NCI-H2196 treated with DMSO at 0.1 percent for 48 hours (cell line): ENCODE data around the gene TMEM192.
"Not testable (repeated sequence)": the region's sequence is repeated elsewhere in the genome, so short reads cannot be mapped to it uniquely, and the experiment has no call there.

Source experiments
- DNase-seq: peaks from one replicate; lab custom pipeline; 2025; ENCODE audit not compliant: unreplicated experiment; lab: John Stamatoyannopoulos, UW

The TMEM192 gene

DNA sequence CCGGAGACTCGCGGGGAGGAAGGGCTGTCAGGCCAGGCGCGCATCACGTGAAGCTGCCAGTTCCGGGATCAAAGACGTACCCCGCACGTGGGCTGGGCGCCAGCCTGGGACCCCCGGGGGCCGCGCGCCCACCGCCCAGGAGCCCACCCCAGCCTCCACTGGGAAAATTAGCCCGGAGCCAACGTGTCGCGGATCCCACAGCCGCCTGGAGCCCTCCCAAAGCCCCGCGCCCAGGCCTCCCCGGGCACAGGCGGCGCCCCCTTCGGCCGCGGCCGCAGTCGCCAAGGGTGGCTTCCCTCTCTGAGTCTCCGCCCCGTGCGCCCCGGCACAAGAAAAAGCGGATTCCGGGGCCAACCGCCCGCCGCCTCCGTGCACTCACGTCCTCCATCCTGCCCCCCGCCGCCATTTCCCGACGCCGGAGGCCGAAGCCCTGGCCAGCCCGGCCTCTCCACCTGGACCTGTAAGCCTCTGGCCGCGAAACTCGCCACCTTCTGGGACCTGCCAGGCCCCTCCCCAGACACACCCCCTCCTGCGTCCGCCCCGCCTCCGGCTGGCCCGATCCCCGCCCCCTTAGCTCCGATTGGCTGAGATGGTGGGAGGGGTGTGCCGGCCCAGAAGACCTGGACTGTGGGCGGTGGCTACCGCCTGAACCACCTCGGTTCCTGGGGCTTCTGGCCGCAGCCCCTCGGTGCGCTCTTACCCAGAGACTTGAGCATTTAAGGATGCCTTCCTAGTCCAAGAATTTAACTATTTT, at the start of gene TMEM192:
Gene TMEM192, minus strand, starts transcription at position 493 of the 754 bp plus-strand sequence. Its CDS starts 87 bp downstream, at position 406.
- peak; percentile 63 for DNase-seq

DNA sequence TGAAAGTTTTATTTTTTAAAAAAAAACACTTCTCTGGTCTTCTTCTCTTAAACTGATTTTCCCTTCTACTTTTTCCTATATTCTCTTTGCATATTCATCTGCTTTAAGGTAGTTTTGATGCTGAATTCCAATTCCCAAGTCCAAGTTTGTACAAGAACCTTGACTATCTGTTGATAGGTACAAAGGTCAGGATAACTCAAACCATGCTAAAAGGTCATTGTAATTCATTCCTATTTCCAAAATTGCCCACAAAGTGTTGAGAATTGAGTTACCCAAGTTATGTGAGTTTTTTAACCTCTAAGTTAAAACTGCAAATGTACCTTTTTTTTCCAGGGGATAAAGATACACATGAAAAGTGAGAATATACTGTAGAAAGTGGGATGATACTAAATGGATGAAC, 46.1 kb upstream of the TMEM192 start:
- no peak for DNase-seq

DNA sequence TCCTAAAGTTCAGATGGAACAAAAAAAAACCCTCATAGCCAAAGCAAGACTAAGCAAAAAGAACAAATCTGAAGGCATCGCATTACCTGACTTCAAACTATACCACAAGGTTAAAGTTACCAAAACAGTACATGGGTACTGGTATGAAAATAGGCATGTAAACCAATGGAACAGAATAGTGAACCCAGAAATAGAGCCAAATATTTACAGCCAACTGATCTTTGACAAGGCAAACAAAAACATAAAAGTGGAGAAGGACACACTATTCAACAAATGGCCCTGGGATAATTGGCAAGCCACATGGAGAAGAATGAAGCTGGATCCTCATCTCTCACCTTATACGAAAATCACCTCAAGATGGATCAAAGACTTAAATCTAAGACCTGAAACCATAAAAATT, 44.2 kb upstream of the TMEM192 start:
- no peak for DNase-seq

DNA sequence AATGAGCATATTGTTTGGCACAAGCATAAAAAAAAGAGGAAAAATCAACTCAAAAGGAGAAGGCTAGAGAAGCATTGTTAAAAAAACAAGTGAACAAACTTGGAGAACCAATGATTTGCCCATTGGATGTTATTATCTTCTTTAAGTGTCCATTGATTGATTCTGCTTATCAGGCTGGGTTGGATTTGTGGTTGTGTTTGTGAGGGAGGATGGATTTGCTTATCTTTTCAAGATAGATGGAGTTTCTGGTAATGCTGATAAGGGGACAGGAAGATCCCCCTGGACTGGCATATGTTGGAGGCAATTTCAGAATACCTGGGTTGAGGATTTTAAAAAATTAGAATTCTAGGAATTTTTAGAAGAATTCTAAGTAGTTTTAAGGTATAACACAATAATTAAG, 41.8 kb upstream of the TMEM192 start:
- no peak for DNase-seq

DNA sequence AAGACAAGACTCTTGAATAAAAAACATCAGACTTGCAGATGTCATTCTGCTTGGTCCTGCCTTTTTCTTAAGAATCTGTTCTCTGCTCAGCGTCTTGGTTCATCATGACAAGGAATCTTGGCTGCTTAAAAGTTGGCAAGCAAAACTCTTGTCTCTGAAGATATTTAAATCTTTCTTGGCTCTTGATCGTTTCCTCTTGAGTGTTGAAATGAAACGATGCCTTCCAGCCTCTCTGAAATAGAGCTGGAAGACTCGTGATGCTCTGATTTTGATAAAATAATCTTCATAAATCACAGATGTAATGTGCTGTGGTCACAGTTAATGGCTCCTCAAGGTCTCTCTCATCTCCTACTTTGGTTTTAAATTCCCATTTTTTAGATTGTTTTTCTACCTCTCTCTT, 39.9 kb upstream of the TMEM192 start:
- DNase-seq: no peak

DNA sequence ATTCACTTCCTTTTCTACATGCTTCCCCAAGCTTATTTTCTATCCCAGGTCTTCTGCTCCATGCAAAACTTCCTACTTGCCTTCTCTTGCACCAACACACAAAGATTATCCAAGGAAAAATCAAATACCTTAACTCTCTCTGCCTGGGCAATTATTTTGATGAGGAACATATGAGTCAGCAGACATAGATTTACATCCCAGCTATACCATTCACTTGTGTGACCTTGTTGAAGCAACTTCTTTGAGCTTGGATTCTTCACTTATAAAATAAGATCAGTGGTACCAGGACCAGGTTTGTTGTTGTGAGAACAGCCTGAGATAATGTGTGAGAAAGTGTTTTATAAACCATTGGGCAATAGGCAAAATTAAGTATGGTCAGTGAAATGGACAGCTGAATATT, 39.1 kb upstream of the TMEM192 start:
- no peak for DNase-seq

DNA sequence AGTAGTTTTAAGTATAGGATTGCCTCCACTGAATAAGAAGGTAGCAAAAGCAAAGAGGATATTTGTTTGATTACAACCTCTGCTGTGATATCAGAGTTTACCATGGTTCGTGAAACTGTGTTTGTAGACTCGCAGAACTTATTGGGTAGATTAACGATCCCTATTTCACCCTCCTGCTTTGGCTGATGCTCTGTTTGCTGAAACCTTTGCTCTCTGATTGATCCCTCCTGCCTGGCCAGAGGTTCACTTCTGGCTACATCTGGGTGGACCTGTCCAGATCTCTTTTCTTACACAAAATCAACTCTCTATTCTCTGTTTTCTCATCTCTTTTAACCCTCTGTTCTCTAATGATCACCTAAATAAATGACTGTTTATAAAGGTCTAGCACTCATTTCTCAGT, 37.9 kb upstream of the TMEM192 start:
- no peak for DNase-seq

DNA sequence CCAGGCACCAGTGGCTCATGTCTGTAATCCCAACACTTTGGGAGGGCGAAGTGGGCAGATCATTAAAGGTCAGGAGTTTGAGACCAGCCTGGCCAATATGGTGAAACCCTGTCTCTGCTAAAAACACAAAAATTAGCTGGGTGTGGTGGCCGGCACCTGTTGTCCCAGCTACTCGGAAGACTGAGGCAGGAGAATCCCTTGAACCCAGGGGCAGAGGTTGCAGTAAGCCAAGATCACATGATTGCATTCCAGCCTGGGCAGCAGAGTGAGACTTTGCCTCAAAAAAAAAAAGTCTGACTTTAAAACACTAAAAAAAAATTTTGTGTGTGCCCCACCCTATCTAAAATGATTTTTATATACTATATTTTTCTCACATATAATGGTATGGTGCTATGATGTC, 26.2 kb upstream of the TMEM192 start:
- DNase-seq: no peak

DNA sequence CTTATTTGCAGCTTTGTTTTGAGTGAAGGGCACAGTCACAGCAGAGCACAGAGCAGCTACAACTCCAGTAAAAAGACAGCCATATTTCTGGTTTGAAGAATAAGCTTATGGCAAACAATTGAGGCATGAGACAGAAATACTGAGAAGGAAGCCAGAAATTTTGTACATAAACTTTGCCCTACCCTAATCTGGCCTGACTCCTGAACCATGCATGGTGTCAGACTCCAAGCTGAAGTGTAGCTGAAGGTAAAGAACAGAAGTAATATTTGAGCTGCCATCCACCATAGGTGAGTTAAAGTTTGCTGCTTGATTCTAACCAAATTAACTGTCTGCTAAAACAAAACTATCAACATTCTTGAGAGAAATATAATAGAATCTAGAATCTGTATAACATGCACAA, 24.5 kb upstream of the TMEM192 start:
- DNase-seq: no peak

DNA sequence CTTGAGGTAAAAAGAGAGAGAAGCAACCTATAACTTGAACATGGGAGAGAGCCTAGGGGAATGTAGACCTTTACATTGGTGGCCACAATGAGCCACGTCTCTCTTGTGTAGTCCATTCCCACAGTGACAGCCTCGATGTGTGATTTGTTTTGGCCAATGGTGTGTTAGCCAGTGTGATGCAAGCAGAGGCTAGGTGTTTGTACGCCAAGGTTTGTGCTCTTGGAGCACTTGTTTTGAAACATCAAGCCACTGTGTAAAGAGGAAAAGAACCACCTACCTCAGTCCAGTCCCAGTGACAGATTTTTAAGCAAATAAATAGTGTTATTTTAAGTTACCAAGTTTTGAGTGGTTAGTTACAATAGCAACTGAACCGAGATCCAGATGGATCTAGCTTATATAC, 23.9 kb upstream of the TMEM192 start:
- DNase-seq: no peak

DNA sequence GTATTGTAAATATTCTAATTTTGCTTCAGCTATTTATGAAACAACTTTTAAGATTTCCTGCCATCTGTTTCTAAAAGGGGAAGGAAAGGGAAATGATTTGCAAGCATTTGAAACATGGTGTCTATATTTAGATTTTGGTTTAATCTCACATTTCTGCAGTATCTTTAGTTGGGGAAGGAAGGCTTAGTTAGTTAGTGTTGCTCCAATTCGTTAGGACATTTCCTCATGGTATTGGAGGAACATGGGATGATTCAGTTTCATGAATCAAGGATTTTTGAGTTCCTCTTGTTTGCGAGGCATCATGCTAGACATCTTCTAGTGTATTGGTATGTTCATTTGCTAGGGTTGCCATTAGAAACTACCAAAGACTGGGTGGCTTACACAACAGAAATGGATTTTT, 20.5 kb upstream of the TMEM192 start:
- no peak for DNase-seq

DNA sequence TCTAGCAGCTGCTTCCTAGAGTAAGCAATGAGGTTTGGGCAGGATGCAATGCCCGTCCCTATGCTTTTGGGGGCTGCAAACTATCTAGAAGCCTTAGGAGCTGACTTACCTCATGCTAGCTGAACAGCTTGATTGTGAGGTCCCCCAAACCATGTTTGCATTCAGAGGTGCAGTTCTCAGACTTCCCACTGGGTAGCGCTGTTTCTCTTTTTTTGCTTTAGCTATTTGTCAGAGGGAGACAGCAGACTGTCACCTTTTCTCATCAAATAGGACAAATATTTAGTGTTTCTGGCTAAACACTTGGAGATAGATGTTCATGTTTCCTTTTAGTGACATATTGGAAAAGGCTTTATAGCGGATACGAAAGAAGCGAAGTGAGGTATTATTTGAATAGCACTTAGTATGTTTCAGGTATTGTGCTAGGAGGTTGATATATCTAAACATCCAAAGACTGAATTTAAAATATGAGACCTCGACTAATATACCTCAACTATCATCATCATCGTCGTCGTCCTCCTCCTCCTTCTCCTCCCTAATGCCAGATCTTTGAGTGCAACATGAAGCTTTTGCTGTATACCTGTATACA, 18.7 kb upstream of the TMEM192 start:
- DNase-seq: no peak

DNA sequence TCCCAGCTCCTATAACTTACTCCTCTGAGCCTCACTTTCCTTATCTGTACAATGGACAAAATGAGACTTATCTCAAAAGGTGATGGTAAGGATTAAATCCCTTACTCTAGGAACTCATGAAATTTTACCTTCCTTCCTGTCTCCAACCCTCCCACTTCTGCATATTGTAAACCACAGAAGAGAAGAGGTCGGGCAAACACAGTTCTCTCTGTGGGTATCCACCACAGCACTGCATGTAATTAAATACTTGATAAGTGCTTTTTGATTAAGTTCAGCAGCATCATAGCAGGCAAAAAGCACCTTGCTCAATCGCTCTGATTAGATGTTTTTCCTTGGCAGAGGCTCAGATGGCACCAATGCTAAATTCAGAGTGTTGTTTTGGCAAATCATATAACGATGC, 17.3 kb upstream of the TMEM192 start:
- DNase-seq: no peak

DNA sequence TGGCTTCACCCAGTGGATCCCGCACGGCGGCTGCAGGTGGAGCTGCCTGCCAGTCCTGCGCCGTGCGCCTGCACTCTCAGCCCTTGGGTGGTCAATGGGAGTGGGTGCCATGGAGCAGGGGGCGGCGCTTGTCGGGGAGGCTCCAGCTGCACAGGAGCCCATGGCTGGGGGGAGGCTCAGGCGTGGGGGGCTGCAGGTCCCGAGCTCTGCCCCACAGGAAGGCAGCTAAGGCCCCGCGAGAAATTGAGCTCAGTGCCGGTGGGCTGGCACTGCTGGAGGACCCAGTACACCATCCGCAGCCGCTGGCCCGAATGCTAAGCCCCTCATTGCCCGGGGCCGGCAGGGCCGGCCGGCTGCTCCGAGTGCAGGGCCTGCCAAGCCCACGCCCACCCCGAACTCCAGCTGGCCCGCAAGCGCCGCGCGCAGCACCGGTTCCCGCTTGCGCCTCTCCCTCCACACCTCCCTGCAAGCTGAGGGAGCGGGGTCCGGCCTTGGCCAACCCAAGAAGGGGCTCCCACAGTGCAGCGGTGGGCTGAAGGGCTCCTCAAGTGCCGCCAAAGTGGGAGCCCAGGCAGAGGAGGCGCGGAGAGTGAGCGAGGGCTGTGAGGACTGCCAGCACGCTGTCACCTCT, 13.3 kb upstream of the TMEM192 start:
- not testable (repeated sequence) for DNase-seq

DNA sequence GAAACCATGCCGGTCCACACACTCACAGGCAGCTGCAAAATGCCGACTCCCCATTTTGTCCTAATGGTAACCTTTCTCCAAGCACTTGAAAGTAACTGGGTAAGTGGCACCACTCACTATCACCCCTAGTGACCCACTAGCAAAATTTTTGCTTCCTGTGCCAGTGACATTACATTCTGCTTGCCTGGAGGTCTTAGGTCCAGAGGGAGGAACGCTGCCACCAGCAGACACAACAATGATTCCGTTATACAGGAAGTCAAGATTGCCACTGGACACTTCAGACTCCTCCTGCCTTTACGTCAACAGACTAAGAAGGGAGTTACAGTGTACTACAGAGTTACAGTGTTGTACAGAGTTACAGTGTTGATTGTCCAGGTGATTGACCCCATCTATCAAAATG, 11.8 kb upstream of the TMEM192 start:
- DNase-seq: no peak

DNA sequence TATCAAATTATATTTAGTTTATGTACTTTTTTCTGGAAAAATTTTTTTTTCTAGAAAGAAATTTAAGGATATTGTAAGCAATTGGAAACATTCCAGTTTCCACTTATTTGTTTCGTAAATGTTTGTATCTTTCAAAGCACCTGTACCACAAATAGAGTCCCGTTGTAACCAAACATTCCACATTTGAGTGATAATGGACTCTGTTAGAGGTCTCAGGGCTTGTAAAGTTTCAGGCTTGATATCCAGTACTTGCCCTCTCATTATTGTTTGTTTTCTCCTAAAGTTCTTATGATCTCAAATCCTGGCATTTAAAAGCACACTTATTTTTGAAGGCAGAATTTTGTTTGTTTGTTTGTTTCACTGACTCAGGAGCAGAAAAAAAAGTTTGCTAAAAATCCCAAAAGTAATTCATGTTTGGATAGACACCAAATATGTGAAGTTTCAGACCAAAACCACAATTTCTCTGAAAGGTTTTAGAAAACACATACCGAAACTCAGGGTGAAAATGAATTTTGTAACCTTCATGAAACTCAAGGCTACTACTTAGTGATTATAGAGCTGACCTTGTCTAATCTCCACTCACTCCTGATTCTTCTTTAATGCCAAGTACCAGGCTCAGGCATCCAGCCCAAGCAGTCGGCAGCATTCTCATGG, 5.7 kb upstream of the TMEM192 start:
- no peak for DNase-seq

DNA sequence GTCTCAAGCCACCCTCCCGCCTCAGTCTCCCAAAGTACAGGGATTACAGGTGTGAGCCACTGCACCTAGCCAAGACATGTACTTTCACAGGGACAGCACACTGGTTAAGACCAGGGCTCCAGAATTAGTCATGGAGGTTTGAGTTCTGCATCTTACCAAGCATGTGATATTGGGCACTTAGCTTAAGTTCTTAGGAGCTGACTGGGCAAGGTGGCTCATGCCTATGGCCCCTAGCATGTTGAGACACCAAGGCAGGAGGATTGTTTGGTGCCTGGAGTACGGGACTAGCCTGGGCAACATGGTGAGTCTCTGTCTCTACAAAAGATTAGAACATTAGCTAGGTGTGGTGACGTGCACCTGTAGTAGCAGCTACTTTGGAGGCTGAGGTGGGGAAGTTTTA, 2.6 kb upstream of the TMEM192 start:
- DNase-seq: no peak

DNA sequence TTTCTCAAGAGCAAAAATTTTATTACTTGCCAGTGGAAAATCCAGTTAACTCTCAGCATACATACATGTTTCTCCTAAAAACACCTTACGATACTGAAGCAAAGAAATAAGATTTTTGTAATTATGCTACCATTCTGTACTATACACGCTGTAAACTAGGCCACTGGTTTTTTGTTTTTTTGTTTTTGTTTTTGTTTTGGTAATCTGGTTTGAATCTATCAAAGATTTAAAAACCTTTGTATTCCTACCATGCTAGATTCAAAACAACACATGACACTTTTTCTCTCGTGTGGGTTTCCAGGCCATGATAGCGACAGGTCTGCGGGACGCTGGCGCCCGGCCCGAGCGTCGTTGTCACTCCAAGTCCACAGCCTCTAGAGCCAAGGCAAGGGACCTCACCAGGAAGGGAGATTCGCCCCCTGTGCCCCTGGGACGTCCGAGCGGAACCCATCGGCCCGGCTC, 723 bp downstream of the TMEM192 start:
- no peak for DNase-seq

DNA sequence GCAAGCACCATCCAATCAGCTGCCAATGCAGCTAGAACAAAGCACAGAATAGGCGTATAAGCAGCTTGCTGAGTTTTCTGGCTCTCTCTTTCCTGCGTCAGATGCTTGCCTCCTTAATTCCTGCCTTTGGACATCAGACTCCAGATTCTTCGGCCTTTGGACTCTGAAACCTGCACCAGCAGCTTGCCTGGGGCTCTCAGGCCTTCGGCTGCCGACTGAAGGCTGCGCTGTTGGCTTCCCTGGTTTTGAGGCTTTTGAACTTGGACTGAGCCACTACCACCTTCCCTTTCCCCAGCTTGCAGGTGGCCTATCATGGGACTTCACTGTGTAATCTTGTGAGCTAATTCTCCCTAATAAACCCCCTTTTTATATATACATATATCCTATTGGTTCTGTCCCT, 6.1 kb downstream of the TMEM192 start:
- no peak for DNase-seq

DNA sequence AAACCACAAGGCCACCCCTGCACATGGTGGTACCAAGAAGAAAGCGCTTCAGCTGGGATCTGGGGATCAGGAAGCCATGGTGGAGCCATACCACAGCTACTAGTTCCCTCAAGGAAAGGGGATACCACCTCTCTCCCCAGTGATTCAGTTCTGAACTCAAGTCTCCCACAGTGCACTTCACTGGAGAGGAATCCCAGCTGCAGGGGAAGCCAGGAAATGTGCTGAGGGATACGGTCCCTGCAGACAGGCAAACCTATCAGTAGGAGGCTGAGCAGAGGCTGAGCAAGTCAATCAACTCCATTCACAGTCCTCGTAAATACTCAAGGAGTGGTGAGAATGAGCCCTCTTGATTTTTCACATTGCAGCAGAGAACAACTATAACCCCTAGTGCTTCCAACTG, 11.0 kb downstream of the TMEM192 start:
- no peak for DNase-seq

DNA sequence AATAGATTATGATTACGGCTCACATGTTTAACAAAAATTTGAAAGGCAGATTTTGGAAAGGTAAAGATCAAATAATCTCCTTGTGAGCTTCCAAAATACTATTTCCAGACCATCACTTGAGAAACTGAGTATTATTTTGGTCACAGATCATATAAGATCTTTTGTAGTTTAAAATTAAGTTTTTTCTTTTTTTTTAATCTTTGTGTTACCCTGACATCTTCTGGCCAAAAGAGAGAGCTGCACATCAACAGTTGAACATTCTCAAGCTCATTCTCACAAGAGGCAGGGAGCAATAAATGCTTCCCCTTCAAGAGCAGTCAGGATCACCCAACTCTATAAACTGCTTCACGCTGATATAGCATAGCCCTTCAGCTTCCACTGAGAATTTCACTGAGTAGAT, 15.9 kb downstream of the TMEM192 start:
- no peak for DNase-seq

DNA sequence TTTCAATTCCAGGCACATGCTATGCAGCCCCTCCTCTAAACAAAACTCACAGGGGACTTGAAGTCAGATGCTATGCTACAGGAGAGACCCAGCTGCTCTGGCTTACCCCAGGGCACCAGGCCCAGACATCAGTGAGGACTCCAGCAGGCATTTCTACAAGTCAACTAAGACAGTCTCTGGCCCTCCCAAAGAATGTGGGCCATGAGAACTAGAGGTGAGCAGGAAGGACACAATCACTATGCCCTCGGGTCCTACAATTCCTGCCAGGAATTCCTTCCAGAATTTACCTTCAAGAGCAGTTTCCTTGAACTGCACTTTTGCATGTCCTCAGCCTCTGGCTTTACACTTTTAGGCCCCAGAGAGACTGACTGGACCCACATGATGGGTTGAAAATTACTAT, 17.4 kb downstream of the TMEM192 start:
- DNase-seq: no peak
